NCI-H2196 treated with DMSO at 0.1 percent for 48 hours (cell line): ENCODE measurements around the gene IQGAP3.

Source experiments
- DNase-seq: peaks from one replicate; lab custom pipeline; 2025; ENCODE audit not compliant: unreplicated experiment; lab: John Stamatoyannopoulos, UW

IQGAP3 gene

GRCh38 chr1:156543066-156543465 is 29.3 kb downstream of the IQGAP3 start:
- DNase-seq, result no peak

- no peak for DNase-seq
Observed at GRCh38 chr1:156540955-156541354, 31.4 kb downstream of the IQGAP3 start.

GRCh38 chr1:156539818-156540355 is 32.5 kb downstream of the IQGAP3 start:
- no peak for DNase-seq

GRCh38 chr1:156538711-156539440 is 33.5 kb downstream of the IQGAP3 start:
- DNase-seq, result no peak

- no peak for DNase-seq
Observed at GRCh38 chr1:156537027-156537426, 35.3 kb downstream of the IQGAP3 start.

- no peak for DNase-seq
Observed at GRCh38 chr1:156534424-156535060, 37.8 kb downstream of the IQGAP3 start.

GRCh38 chr1:156533568-156534220 is 38.7 kb downstream of the IQGAP3 start:
- DNase-seq, result no peak

- no peak for DNase-seq
Observed at GRCh38 chr1:156532374-156532773, 40.0 kb downstream of the IQGAP3 start.

- DNase-seq, result no peak
Observed at GRCh38 chr1:156530006-156530405, 42.4 kb downstream of the IQGAP3 start.

- DNase-seq, result no peak
Observed at GRCh38 chr1:156528875-156529425, 43.4 kb downstream of the IQGAP3 start.

GRCh38 chr1:156528231-156528630 is 44.1 kb downstream of the IQGAP3 start:
- DNase-seq, result no peak

- DNase-seq, result no peak
Observed at GRCh38 chr1:156527584-156527983, 44.8 kb downstream of the IQGAP3 start.

GRCh38 chr1:156525856-156526489 is 46.4 kb downstream of the IQGAP3 start:
- no peak for DNase-seq

GRCh38 chr1:156525071-156525501 is 47.3 kb downstream of the IQGAP3 start:
- no peak for DNase-seq

GRCh38 chr1:156524481-156524869 is 47.9 kb downstream of the IQGAP3 start:
- DNase-seq, result no peak

- DNase-seq, result no peak
Observed at GRCh38 chr1:156523801-156524480, 48.4 kb downstream of the IQGAP3 start.

GRCh38 chr1:156522443-156522970 is 49.9 kb downstream of the IQGAP3 start:
- no peak for DNase-seq

- DNase-seq, result no peak
Observed at GRCh38 chr1:156517748-156518147, 54.6 kb downstream of the IQGAP3 start.

- DNase-seq, result no peak
Observed at GRCh38 chr1:156516821-156517220, 55.5 kb downstream of the IQGAP3 start.

GRCh38 chr1:156515956-156516355 is 56.4 kb downstream of the IQGAP3 start:
- no peak for DNase-seq
